ENCODE results near the gene RAI1.
A peak's percentile ranks its signal among the peaks of the same experiment; 100 is the strongest.

Gene RAI1

GRCh38 chr17:17859909-17860765, 178.9 kb downstream of the RAI1 start:
- peak in 1 of 2 donors; percentile 59 for DNase-seq (ENCODE audit: low read depth in 1 of 2, low spot score in 1 of 2)

GRCh38 chr17:17860766-17861107, 179.5 kb downstream of the RAI1 start:
- no peak for DNase-seq (ENCODE audit: low read depth in 1 of 2, low spot score in 1 of 2)
